D721Med (cell line): ENCODE measurements around the gene WFDC5.

Experiments used
- DNase-seq: peaks from one replicate; pipeline ENCODE4 v3.0.0; 2011; ENCODE audit warnings: low spot score; ENCODE audit not compliant: insufficient read length
- FAIRE-seq: peaks from 2 replicates; lab custom pipeline; 2011; peaks lifted over from hg19 to GRCh38; lab: Jason Lieb, UNC
- TF ChIP-seq, protein P1 (sequence below): IDR thresholded peaks from 2 replicates; pipeline ENCODE4 v1.5.1; 2012; ENCODE audit warnings: mild to moderate bottlenecking, control low read depth; ENCODE audit not compliant: insufficient read depth; ENCODE audit errors: missing control alignments

Gene WFDC5

DNA sequence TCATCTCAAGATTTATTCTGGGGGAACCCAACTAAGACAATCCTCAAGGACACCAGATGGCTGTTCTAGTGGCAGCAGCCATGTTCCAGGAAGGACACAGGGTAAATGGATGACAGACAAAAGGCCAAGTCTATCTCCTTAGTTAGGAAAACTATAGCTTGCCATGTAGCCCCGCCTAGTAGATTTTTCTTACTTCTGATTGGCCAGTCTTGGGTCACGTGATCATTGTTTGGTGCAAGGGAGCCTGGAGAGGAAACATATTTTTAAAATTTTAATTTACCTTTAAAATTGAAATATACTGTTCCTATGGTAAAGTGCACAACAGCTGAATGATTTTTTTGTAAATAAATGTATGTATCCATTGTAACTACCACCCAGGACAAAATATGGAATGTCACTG lies 9.7 kb downstream of the WFDC5 start:
- TF ChIP-seq, protein P1, sequence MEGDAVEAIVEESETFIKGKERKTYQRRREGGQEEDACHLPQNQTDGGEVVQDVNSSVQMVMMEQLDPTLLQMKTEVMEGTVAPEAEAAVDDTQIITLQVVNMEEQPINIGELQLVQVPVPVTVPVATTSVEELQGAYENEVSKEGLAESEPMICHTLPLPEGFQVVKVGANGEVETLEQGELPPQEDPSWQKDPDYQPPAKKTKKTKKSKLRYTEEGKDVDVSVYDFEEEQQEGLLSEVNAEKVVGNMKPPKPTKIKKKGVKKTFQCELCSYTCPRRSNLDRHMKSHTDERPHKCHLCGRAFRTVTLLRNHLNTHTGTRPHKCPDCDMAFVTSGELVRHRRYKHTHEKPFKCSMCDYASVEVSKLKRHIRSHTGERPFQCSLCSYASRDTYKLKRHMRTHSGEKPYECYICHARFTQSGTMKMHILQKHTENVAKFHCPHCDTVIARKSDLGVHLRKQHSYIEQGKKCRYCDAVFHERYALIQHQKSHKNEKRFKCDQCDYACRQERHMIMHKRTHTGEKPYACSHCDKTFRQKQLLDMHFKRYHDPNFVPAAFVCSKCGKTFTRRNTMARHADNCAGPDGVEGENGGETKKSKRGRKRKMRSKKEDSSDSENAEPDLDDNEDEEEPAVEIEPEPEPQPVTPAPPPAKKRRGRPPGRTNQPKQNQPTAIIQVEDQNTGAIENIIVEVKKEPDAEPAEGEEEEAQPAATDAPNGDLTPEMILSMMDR: no peak
- FAIRE-seq (no peak), DNase-seq (no peak)

DNA sequence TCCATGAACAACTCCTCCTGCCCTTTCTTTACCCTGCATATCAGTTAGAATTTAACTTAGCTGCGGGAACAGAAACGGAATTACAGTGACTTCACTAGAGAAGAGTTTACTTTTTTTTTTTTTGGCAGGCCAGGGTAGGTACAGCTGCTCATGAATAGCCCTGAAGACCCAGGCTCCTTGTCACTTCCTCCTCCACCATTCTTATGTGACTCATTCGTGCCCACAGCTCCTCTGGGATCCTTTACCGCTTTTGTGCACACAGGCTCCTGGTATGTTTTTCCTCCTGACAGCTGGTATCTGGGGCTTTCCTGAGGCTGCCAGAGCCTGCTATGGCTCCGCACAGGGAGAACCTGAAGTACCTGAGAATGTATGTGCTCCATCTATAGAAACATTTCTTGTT lies 10.2 kb downstream of the WFDC5 start:
- FAIRE-seq: no peak
- no peak for DNase-seq
- TF ChIP-seq, protein P1: no peak

DNA sequence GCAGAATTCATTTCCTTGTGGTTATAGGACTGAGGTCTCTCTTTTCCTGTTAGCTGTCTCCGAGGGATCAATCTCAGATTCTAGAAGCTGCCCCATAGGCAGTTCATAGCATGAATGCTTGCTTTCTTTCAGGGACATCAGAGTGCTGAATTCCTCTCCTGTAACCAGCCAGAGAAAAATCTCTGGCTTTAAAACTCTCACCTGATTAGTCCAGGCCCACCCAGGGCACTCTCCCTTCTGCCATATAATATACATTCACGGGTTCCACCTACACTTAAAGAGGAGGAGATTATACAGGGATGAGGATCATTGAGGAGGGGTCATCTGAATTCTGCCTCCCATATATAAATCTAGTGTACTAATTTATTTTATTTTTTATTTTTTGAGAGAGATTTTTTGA lies 11.9 kb downstream of the WFDC5 start:
- TF ChIP-seq, protein P1: no peak
- FAIRE-seq (no peak), DNase-seq (no peak)

DNA sequence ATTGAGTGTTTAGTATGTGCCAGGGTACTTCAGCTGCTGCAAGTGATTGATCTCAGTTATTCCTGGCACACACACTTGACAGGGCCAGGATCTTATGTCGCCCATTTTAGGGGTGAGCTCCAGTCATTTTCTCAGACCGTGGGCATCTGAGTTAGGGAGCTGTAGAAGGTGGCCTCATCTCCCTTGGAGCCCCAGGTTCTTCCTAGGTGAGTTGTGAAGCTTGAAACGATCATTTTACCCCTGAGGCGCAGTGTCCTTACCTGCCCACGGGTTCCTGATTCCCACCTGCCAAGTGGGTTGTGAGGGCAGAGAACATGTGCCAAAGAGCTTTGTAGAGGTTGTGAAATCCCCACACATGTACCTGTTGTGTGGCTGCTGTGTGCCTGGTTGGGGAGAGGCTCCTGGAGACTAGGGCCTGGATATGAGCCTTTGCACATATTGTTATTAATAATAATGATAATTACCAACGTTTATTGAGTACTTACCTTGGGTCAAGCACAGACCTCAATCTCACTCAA lies 13.6 kb downstream of the WFDC5 start:
- TF ChIP-seq, protein P1: no peak
- no peak for DNase-seq
- FAIRE-seq: no peak

DNA sequence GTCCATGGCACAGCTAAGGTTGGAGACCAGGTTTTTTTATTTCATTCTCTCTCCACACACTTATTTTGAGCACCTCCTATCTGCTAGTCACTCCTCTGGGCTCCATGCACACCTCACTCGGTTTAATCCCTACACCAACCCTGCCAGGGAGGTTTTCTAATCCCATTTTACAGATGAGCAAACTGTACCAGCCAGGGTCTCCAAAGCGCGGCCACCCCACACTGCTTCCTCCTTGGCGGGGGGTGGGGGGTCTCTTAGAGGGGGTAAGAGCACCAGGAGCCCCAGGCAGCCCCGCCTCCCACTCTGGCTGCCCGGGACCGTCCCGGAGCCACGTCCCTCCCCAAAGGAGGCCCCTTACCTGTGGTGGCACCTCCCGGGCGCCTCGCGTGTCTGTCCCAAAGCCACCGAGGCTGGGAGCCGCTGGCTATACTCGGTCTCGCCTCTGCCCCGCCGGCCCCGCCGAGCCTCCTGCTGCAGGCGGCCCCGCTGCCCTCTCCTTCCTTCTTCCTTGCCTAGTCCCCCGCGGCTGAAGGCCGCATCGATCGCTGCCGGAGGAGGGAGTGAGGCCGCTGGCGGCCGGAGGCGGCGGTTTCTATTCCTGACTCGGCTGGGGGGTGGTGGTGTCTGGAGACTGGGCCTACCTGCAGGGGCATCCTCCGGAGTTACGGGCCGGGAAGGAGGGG lies 14.3 kb downstream of the WFDC5 start, which contains the start of gene KCNS1:
TSS of gene KCNS1 (minus strand) at position 565 of the 683 bp plus-strand sequence. CDS start 1,891 bp downstream, outside the sequence.
- TF ChIP-seq, protein P1: no peak
- no peak for FAIRE-seq
- DNase-seq: no peak

DNA sequence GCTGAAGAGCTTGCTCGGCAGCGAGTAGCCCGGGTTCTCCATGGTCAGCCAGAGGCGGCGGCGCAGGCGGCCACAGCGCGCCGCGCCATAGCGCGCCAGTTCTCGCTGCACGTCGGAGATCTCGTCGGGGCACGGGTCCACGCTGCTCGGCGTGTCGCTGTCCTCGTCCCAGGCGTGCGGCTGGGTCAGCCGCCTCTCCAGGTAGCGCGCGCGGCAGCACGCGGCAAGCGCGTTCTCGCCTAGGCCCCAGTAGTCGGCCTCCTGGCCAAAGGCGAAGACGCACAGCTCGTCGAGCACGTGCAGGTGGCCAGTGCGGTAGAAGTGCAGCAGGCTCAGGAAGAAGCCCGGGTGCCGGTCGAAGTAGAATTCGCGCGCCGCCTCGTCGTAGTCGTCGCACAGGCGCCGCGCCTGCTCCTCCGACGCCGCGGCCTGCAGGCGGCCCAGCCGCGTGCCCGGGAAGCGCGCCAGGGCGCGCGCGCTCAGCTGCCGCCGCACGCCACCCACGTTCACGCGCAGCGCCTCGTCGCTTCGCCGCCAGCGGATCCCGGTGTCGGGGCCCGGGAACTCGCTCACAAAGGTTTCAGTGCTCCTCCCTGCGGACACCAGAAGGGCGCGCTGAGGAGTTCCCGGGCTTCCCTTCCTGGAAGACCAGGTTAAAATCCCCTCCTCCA lies 16.7 kb downstream of the WFDC5 start:
- no peak for DNase-seq
- no peak for FAIRE-seq
- TF ChIP-seq, protein P1: no peak
